Loucy (cell line): ENCODE measurements around the gene ULK3.
A peak's percentile ranks its signal among the peaks of the same experiment; 100 is the strongest.

Experiments used
- H2AFZ ChIP-seq: fragments of 200-600 bp; sonication (generic); 2 replicates; pipeline ENCODE4 v1.6.0; 2016; ENCODE audit warnings: antibody characterized with exemption, mild to moderate bottlenecking, low read length, moderate library complexity
- H3F3A ChIP-seq: fragments of 200-600 bp; 2 replicates; pipeline ENCODE4 v1.6.0; 2016; ENCODE audit warnings: antibody characterized with exemption, low read depth, mild to moderate bottlenecking
- H3K27me3 ChIP-seq: fragments of 200-600 bp; sonication (generic); 2 replicates; pipeline ENCODE4 v1.6.1; 2014; ENCODE audit warnings: low read length, mild to moderate bottlenecking; ENCODE audit not compliant: insufficient read depth, poor library complexity, severe bottlenecking
- H3K36me3 ChIP-seq: fragments of 200-600 bp; sonication (generic); 2 replicates; pipeline ENCODE4 v1.6.1; 2016; ENCODE audit warnings: low read length; ENCODE audit not compliant: insufficient read depth
- H3K4me1 ChIP-seq: fragments of 200-600 bp; sonication (generic); 2 replicates; pipeline ENCODE4 v1.5.1; 2014; ENCODE audit warnings: low read length, mild to moderate bottlenecking; ENCODE audit not compliant: insufficient read depth, poor library complexity, severe bottlenecking
- H3K4me2 ChIP-seq: fragments of 200-600 bp; sonication (generic); 2 replicates; pipeline ENCODE4 v1.6.0; 2014; ENCODE audit warnings: antibody characterized with exemption, low read length, low read depth, mild to moderate bottlenecking; ENCODE audit not compliant: poor library complexity, severe bottlenecking
- H3K4me3 ChIP-seq: fragments of 200-600 bp; sonication (generic); 2 replicates; pipeline ENCODE4 v1.5.1; 2014; ENCODE audit warnings: low read length, mild to moderate bottlenecking, mixed read lengths; ENCODE audit not compliant: poor library complexity, severe bottlenecking
- H3K79me2 ChIP-seq: fragments of 200-600 bp; sonication (generic); 2 replicates; pipeline ENCODE4 v1.6.1; 2014; ENCODE audit warnings: low read length; ENCODE audit not compliant: insufficient read depth
- H3K9ac ChIP-seq: fragments of 200-600 bp; sonication (generic); 2 replicates; pipeline ENCODE4 v1.6.0; 2014; ENCODE audit warnings: mild to moderate bottlenecking, low read depth, low read length, moderate library complexity; ENCODE audit not compliant: poor library complexity, severe bottlenecking
- H3K9me2 ChIP-seq: fragments of 200-600 bp; sonication (generic); replicated peaks from 2 replicates; pipeline ENCODE4 v1.6.1; 2016; ENCODE audit warnings: low read depth, low read length, mixed read lengths
- H3K9me3 ChIP-seq: fragments of 200-600 bp; sonication (generic); 2 replicates; pipeline ENCODE4 v1.6.1; 2014; ENCODE audit warnings: mild to moderate bottlenecking, antibody characterized with exemption, low read length, low read depth; ENCODE audit not compliant: insufficient read depth
- H4K20me1 ChIP-seq: fragments of 200-600 bp; sonication (generic); 2 replicates; pipeline ENCODE4 v1.6.0; 2014; ENCODE audit warnings: antibody characterized with exemption, low read length, mild to moderate bottlenecking; ENCODE audit not compliant: insufficient read depth, poor library complexity, severe bottlenecking
- CTCF ChIP-seq: fragments of 200-600 bp; sonication (generic); conservative IDR thresholded peaks from 2 replicates; pipeline ENCODE4 v1.5.1; 2014; ENCODE audit warnings: mild to moderate bottlenecking, antibody characterized with exemption, low read length
- EZH2phosphoT487 ChIP-seq: fragments of 200-600 bp; IDR thresholded peaks from 2 replicates; pipeline ENCODE4 v1.6.1; 2018; ENCODE audit warnings: antibody characterized with exemption, mild to moderate bottlenecking, moderate library complexity, borderline replicate concordance

ULK3 gene

GRCh38 chr15:74868059-74868458 lies 25.1 kb upstream of the ULK3 start:
- Histone ChIP-seq H3K9ac (peak overlapping the region; percentile 36), H2AFZ (no peak overlapping the region), H3K9me3 (no peaks in the 10 kb centered on the region), H4K20me1 (peaks cover 49% of the 10 kb centered on the region), H3F3A (peaks cover 24% of the 10 kb centered on the region), H3K4me3 (peak overlapping the region; percentile 64), H3K79me2 (peaks cover 83% of the 10 kb centered on the region), H3K9me2 (no peaks in the 10 kb centered on the region), H3K4me1 (peaks cover 67% of the 10 kb centered on the region), H3K27me3 (no peaks in the 10 kb centered on the region), H3K4me2 (peak overlapping the region; percentile 85), H3K36me3 (no peaks in the 10 kb centered on the region)
- TF ChIP-seq EZH2phosphoT487 (no peak), CTCF (no peak)

GRCh38 chr15:74867466-74868038 lies 24.6 kb upstream of the ULK3 start:
- H3K36me3 ChIP-seq = no peaks in the 10 kb centered on the region
- H3K79me2 ChIP-seq = peaks cover 84% of the 10 kb centered on the region
- H3K4me1 ChIP-seq = peaks cover 66% of the 10 kb centered on the region
- peak overlapping the region; percentile 36 for H3K9ac ChIP-seq
- no peak for TF ChIP-seq CTCF
- TF ChIP-seq EZH2phosphoT487 = no peak
- H3K4me3 ChIP-seq = peak overlapping the region; percentile 64
- H3K9me3 ChIP-seq = no peaks in the 10 kb centered on the region
- H3K4me2 ChIP-seq = peak overlapping the region; percentile 85
- H3K9me2 ChIP-seq = no peaks in the 10 kb centered on the region
- no peak overlapping the region for H2AFZ ChIP-seq
- peaks cover 24% of the 10 kb centered on the region for H3F3A ChIP-seq
- H4K20me1 ChIP-seq = peaks cover 47% of the 10 kb centered on the region
- no peaks in the 10 kb centered on the region for H3K27me3 ChIP-seq

GRCh38 chr15:74866090-74866489 lies 23.1 kb upstream of the ULK3 start:
- no peak for TF ChIP-seq EZH2phosphoT487
- Histone ChIP-seq H3F3A (peaks cover 24% of the 10 kb centered on the region), H3K9ac (no peak overlapping the region), H3K9me3 (no peaks in the 10 kb centered on the region), H3K36me3 (no peaks in the 10 kb centered on the region), H3K4me3 (no peak overlapping the region), H3K79me2 (peaks cover 79% of the 10 kb centered on the region), H2AFZ (no peak overlapping the region), H3K4me2 (peak overlapping the region; percentile 34), H3K9me2 (no peaks in the 10 kb centered on the region), H3K27me3 (no peaks in the 10 kb centered on the region), H4K20me1 (peaks cover 41% of the 10 kb centered on the region), H3K4me1 (peaks cover 60% of the 10 kb centered on the region)

- no peak overlapping the region for H3K4me2 ChIP-seq
- H4K20me1 ChIP-seq = peaks cover 33% of the 10 kb centered on the region
- no peaks in the 10 kb centered on the region for H3K9me2 ChIP-seq
- H3K4me3 ChIP-seq = no peak overlapping the region
- TF ChIP-seq EZH2phosphoT487 (no peak), CTCF (no peak)
- H3K4me1 ChIP-seq = peaks cover 52% of the 10 kb centered on the region
- H2AFZ ChIP-seq = no peak overlapping the region
- H3K36me3 ChIP-seq = no peaks in the 10 kb centered on the region
- H3F3A ChIP-seq = peaks cover 18% of the 10 kb centered on the region
- H3K9ac ChIP-seq = no peak overlapping the region
- no peaks in the 10 kb centered on the region for H3K9me3 ChIP-seq
- no peaks in the 10 kb centered on the region for H3K27me3 ChIP-seq
- H3K79me2 ChIP-seq = peaks cover 73% of the 10 kb centered on the region
Measured at GRCh38 chr15:74865316-74865715, 22.4 kb upstream of the ULK3 start.
